Mucosa of rectum (tissue), 2 donors: ENCODE data around the gene TPST2.
"Not testable (repeated sequence)": the region's sequence is repeated elsewhere in the genome, so short reads cannot be mapped to it uniquely, and the experiment has no call there.

ENCODE experiments used
- H3K27ac ChIP-seq, 2 donors: one replicate each; pipeline ENCODE4 v1.7.0; 2013; ENCODE audit warnings: inconsistent platforms in 2 of 2, low read depth in 2 of 2, low read length in 2 of 2
- H3K27me3 ChIP-seq, 2 donors: one replicate each; pipeline ENCODE4 v1.7.0; 2013; ENCODE audit warnings: low read length in 2 of 2; ENCODE audit not compliant: control insufficient read depth in 2 of 2, insufficient read depth in 2 of 2
- H3K36me3 ChIP-seq, 2 donors: one replicate each; pipeline ENCODE4 v1.7.0; 2013; ENCODE audit warnings: low read length in 2 of 2; ENCODE audit not compliant: control insufficient read depth in 2 of 2, insufficient read depth in 2 of 2
- H3K4me1 ChIP-seq, 2 donors: one replicate each; pipeline ENCODE4 v1.7.0; 2013; ENCODE audit warnings: low read length in 2 of 2, mild to moderate bottlenecking in 1 of 2; ENCODE audit not compliant: control insufficient read depth in 2 of 2, insufficient read depth in 2 of 2
- H3K4me3 ChIP-seq, 2 donors: one replicate each; pipeline ENCODE4 v1.7.0; 2013; ENCODE audit warnings: low read length in 2 of 2
- H3K9ac ChIP-seq, 2 donors: one replicate each; pipeline ENCODE4 v1.7.0; 2013; ENCODE audit warnings: low read length in 2 of 2, low read depth in 1 of 2, mild to moderate bottlenecking in 1 of 2
- H3K9me3 ChIP-seq, 2 donors: one replicate each; pipeline ENCODE4 v1.7.0; 2013; ENCODE audit warnings: low read length in 2 of 2; ENCODE audit not compliant: control insufficient read depth in 2 of 2
- donor health status: healthy.
- donor health status: Normal muscosa, but diverticular disease.

TPST2 gene

DNA sequence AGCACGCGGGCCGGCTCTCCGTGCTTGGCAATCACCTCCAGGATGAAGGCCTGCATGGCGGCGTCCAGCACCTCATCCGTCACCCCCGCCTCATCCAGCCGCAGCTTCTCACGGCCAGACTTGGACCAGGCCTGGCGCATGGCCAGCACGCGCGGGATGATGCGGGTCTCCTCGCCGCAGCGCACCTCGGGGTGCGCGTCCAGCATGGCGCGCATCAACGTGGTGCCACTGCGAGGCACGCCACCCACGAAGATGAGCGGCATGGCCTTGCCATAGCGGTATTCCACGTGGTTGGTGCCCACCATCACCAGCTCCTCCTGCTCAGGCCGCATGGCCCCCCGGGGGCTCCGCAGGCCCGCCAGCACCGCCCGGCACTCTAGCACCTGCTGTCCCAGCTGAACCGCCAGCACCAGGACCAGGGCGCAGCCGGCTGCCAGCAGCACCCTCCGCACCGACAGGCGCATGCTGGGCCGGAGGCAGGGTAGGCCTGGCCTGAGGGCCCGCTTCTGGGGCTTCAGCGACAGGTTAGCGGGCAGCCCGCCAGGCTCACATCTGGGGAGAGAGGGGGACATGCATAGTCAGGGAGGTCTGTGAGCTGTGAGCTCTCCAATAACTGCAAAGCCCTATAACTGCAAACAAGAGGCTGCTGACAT lies 48.6 kb downstream of the TPST2 start:
- Histone ChIP-seq H3K9me3 (no peaks in the 10 kb centered on the region), H3K27ac (no peak overlapping the region), H3K4me1 (no peaks in the 10 kb centered on the region), H3K27me3 (no peaks in the 10 kb centered on the region), H3K36me3 (peaks cover 9 to 10% of the 10 kb centered on the region in 2 donors), H3K9ac (no peak overlapping the region), H3K4me3 (no peak overlapping the region)

DNA sequence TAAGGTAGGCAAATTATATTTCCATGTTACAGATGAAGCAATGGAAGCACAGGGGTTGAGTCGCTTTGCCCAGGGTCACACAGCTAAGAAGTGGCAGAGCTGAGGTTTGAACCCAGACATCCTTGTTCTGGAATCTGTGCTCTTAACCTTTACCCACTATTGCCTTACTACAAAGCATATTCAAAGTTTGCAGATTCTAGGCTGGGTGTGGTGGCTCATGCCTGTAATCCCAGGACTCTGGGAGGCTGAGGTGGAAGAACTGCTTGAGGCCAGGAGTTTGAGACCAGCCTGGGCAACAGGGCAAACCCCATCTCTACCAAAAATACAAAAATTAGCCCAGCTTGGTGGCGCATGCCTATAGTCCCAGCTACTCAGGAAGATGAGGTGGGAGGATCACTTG lies 49.8 kb downstream of the TPST2 start:
- Histone ChIP-seq H3K36me3 (peaks cover 9 to 10% of the 10 kb centered on the region in 2 donors), H3K9ac (no peak overlapping the region), H3K27me3 (no peaks in the 10 kb centered on the region), H3K9me3 (no peaks in the 10 kb centered on the region), H3K4me1 (peaks cover 0 to 5% of the 10 kb centered on the region in 2 donors), H3K4me3 (no peak overlapping the region), H3K27ac (no peak overlapping the region)

DNA sequence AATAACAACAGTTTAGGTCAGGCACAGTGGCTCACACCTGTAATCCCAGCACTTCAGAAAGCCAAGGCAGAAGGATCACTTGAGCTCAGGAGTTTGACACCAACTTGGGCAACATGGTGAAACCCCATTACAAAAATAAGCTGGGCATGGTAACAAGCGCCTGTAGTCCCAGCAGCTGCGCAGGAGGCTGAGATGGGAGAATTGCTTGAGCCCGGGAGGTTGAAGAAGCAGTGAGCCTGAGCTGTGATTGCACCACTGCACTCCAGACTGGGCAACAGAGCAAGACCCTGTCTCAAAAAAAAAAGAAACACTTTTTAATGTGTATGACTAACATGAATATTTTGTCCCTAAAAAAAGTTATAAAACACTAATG lies 53.2 kb downstream of the TPST2 start:
- H3K9me3 ChIP-seq = no peaks in the 10 kb centered on the region
- no peak overlapping the region for H3K4me3 ChIP-seq
- H3K4me1 ChIP-seq = peaks cover 0 to 7% of the 10 kb centered on the region in 2 donors
- no peak overlapping the region for H3K27ac ChIP-seq
- no peaks in the 10 kb centered on the region for H3K27me3 ChIP-seq
- peaks cover 9 to 10% of the 10 kb centered on the region in 2 donors for H3K36me3 ChIP-seq
- H3K9ac ChIP-seq = no peak overlapping the region

DNA sequence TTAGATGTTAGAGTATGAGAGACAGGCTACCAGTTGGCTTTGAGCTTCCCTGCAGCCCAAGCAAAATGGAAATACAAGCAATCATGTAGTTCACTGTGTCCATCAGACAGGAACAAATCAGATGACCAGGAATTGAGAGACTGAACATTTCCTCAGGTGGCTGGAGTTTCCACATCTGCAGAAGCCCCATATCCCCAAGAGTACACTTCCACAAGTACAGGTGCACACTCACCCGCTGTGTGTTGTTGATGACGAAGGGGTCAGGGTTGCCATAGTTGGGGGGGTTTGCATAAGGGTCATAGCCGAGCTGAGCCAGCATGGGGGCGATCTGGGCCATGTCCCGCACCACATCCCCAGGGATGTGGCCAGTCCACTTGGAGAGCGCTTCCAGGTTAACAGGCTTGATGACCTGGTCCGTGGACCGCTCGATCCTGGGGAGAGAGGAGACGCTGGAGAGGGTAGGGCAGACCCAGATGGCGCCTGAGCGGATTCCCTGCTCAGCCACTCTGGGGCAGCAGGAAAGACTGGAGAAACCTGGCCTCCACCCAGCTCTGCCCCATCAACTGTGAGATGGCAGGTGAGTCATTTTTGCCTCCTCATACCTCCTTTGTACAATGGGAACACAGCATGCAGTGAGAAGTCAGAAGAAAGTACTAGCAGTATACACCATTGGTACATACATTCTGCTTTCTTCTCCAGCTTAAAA lies 53.7 kb downstream of the TPST2 start:
- Histone ChIP-seq H3K36me3 (peaks cover 9 to 12% of the 10 kb centered on the region in 2 donors), H3K27ac (no peak overlapping the region), H3K4me3 (no peak overlapping the region)

DNA sequence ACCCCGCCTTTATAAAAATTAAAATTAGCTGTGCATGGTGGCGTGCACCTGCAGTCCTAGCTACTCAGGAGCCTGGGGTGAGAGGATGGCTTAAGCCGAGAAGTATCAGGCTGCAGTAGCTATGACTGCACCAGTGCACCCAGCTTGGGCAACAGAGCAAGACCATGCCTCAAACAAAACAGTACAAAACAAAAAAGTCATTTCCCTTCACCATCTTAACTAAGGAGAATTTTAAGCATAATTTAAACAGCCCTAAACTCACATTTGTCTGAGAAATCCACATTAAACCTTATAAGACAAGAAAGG lies 54.4 kb downstream of the TPST2 start:
- Histone ChIP-seq H3K36me3 (peaks cover 2 to 12% of the 10 kb centered on the region in 2 donors), H3K27me3 (no peaks in the 10 kb centered on the region), H3K4me3 (no peak overlapping the region), H3K27ac (peak overlapping the region in 1 of 2 donors; percentile 18), H3K4me1 (peaks cover 0 to 7% of the 10 kb centered on the region in 2 donors), H3K9me3 (no peaks in the 10 kb centered on the region), H3K9ac (no peak overlapping the region)

More for the DNA sequence above, 53.7 kb downstream of the TPST2 start:
- Histone ChIP-seq H3K4me1 (peaks cover 0 to 7% of the 10 kb centered on the region in 2 donors), H3K9ac (no peak overlapping the region), H3K27me3 (no peaks in the 10 kb centered on the region), H3K9me3 (no peaks in the 10 kb centered on the region)

DNA sequence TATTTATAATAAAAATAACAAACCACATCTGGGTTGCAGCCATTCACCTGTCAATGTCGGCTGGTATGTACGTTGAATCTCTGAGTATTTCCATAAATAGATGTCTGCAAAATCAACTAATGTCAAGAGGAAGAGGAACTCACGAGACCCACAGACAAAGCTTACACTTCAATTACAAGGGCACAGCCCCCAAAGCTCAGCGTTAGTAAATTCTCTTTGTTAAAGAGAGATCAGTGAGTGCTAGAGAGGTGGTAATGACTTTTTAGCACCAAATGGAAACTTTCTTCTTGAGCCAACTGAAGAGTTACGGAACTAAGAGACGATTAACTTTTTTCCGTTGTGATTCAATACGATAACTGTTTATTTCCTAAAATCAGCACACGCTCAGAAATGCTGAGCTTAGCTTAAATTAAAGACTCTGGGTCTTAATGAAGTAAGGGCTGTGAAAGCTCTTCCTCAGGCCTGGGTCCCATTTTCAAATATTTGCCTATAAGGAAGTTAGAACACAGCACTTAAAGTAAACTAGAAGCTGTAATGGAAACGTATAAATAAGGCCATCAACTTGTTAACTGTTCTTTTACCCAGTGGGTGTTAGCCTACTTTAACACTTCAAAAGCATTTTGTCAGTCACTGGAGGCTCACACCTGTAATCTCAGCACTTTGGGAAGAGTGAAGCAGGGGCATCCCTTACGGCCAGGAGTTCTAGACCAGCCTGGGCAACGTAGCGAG lies 54.9 kb downstream of the TPST2 start:
- Histone ChIP-seq H3K4me3 (no peak overlapping the region), H3K9me3 (no peaks in the 10 kb centered on the region), H3K4me1 (peaks cover 0 to 7% of the 10 kb centered on the region in 2 donors), H3K27me3 (no peaks in the 10 kb centered on the region), H3K27ac (peak overlapping the region in 1 of 2 donors; percentile 18), H3K36me3 (peaks cover 2 to 15% of the 10 kb centered on the region in 2 donors), H3K9ac (no peak overlapping the region)

DNA sequence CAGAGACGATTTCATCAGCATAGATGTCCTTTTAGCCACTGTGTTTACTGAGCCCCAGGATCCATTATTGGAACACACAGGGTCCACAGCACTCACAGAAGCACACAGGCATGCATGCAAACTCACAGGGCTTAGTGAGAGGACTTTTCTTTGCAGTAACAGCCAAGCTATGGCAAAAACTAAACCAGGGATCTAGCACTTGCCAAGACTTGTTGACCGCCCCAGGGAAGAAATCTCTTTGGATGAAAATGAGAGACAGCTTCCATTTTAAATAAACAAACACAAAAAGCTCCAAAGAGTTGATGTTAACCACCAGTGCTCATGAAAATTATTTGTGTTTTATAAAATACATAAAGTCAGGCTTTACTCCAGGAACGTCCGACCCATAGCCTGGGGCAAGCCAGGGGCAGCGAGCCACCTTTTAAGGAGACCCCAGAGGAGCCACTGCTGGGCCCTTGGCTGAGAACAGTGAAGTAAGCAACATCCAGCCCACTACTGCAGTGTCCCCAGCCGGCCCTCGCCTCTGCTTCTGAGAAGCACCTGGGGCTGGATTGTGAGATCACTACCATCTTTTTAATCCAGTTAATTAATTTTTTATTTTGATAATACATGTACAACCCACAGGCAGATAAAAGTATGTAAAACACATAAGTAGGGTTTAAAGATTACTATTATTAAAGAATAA lies 55.6 kb downstream of the TPST2 start:
- Histone ChIP-seq H3K9ac (no peak overlapping the region), H3K9me3 (no peaks in the 10 kb centered on the region), H3K27me3 (no peaks in the 10 kb centered on the region), H3K4me1 (peaks cover 0 to 7% of the 10 kb centered on the region in 2 donors), H3K27ac (peak overlapping the region in 1 of 2 donors; percentile 18), H3K36me3 (peaks cover 2 to 16% of the 10 kb centered on the region in 2 donors), H3K4me3 (no peak overlapping the region)

DNA sequence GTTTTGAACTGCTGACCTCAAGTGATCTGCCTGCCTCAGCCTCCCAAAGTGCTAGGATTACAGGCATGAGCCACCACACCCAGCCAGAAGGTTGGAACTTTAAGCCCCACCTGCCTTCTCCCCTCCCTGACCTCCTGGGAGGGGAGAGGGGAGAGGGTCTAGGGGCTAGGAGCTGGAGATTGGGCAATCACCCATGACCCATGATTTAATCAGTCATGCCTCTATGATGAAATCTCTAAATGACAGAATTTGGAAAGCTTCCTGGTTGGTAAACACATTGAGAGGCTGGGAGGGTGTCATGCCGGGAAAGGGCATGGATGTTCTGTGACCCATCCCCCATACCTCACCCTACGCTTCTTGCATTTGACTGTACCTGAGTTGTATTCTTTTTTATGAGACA lies 60.6 kb downstream of the TPST2 start:
- H3K27ac ChIP-seq = no peak overlapping the region
- no peak overlapping the region for H3K9ac ChIP-seq
- H3K4me1 ChIP-seq = peaks cover 0 to under 1% of the 10 kb centered on the region in 2 donors
- H3K36me3 ChIP-seq = peaks cover 2 to 21% of the 10 kb centered on the region in 2 donors
- H3K4me3 ChIP-seq = no peak overlapping the region
- no peaks in the 10 kb centered on the region for H3K27me3 ChIP-seq
- no peaks in the 10 kb centered on the region for H3K9me3 ChIP-seq

DNA sequence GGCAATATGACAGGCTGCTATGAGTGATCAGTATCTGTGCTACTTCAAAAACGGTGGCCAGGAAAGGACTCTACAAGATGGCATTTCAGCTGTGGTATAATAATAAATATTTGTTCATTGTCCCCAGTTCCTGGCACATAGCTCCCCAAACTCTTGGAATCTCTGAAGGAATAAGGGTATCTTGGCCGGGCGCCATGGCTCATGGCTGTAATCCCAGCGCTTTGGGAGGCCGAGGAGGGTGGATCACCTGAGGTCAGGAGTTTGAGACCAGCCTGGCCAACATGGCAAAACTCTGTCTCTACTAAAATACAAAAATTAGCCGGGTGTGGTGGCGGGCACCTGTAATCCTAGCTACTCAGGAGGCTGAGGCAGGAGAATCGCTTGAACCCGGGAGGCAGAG lies 61.4 kb downstream of the TPST2 start:
- H3K9ac ChIP-seq, H3K4me1 ChIP-seq, H3K4me3 ChIP-seq, H3K27ac ChIP-seq, H3K9me3 ChIP-seq, H3K27me3 ChIP-seq: not testable (repeated sequence)
- peaks cover 2 to 21% of the 10 kb centered on the region in 2 donors for H3K36me3 ChIP-seq
